ENCODE measurements around the gene TCF12. TPM values are rescaled to one million over a fixed set of nuclear protein-coding genes. Genes with fewer than 3 reads are reported as not detected.

The TCF12 gene
- total RNA-seq, 1 donor from 2014 or later = 149 TPM

- H3K9me3 Mint-ChIP-seq = no peaks in the 10 kb centered on the region
- peaks cover 22% of the 10 kb centered on the region for H4K20me1 ChIP-seq (ENCODE audit: low read depth)
- peaks cover 20% of the 10 kb centered on the region for H3K4me1 ChIP-seq
- no peak overlapping the region for H3K4me3 Mint-ChIP-seq
- H3K27me3 ChIP-seq = no peaks in the 10 kb centered on the region
- peaks cover 17% of the 10 kb centered on the region for H3K36me3 Mint-ChIP-seq
- no peak overlapping the region for H3K9ac ChIP-seq
- H3K4me1 Mint-ChIP-seq = peaks cover 13% of the 10 kb centered on the region
- DNase-seq (ENCODE audit: low spot score) = no peak
- H3K27me3 Mint-ChIP-seq (ENCODE audit: insufficient read depth, low read depth) = no peaks in the 10 kb centered on the region
- no peak overlapping the region for H3K4me2 ChIP-seq
- H3K27ac Mint-ChIP-seq = no peak overlapping the region
- H3F3A ChIP-seq (ENCODE audit: low read depth) = no peaks in the 10 kb centered on the region
- H3K9me3 ChIP-seq (ENCODE audit: low read depth) = no peaks in the 10 kb centered on the region
- no peak overlapping the region for H2AFZ ChIP-seq (replicated peaks)
- TF ChIP-seq EZH2 (IDR thresholded peaks at IDR 0.05) (no peak), CTCF (IDR thresholded peaks at IDR 0.05) (no peak), EZH2phosphoT487 (IDR thresholded peaks at IDR 0.05) (no peak)
- H3K4me3 ChIP-seq = no peak overlapping the region
- H3K79me2 ChIP-seq (ENCODE audit: low read depth) = peaks cover 62% of the 10 kb centered on the region
- peaks cover 10% of the 10 kb centered on the region for H3K36me3 ChIP-seq
- H3K27ac ChIP-seq = no peak overlapping the region
Observed at GRCh38 chr15:57092252-57092651, 173.8 kb downstream of the TCF12 start.

GRCh38 chr15:57094321-57095257 lies 176.1 kb downstream of the TCF12 start:
- H4K20me1 ChIP-seq (ENCODE audit: low read depth) = peaks cover 9% of the 10 kb centered on the region
- no peak overlapping the region for H3K27ac Mint-ChIP-seq
- H3K79me2 ChIP-seq (ENCODE audit: low read depth) = peaks cover 54% of the 10 kb centered on the region
- peaks cover 16% of the 10 kb centered on the region for H3K4me1 Mint-ChIP-seq
- H3K36me3 ChIP-seq = peaks cover 10% of the 10 kb centered on the region
- no peak overlapping the region for H3K4me3 Mint-ChIP-seq
- H3K27me3 Mint-ChIP-seq (ENCODE audit: insufficient read depth, low read depth) = no peaks in the 10 kb centered on the region
- H3K4me3 ChIP-seq = no peak overlapping the region
- H3K9ac ChIP-seq = no peak overlapping the region
- no peak for DNase-seq (ENCODE audit: low spot score)
- H3F3A ChIP-seq (ENCODE audit: low read depth) = no peaks in the 10 kb centered on the region
- H3K4me2 ChIP-seq = no peak overlapping the region
- no peak overlapping the region for H3K27ac ChIP-seq
- peaks cover 24% of the 10 kb centered on the region for H3K36me3 Mint-ChIP-seq
- no peak overlapping the region for H2AFZ ChIP-seq (replicated peaks)
- peaks cover 20% of the 10 kb centered on the region for H3K4me1 ChIP-seq
- TF ChIP-seq EZH2 (IDR thresholded peaks at IDR 0.05) (no peak), EZH2phosphoT487 (IDR thresholded peaks at IDR 0.05) (no peak), CTCF (IDR thresholded peaks at IDR 0.05) (no peak)
- H3K27me3 ChIP-seq = no peaks in the 10 kb centered on the region
- no peaks in the 10 kb centered on the region for H3K9me3 ChIP-seq (ENCODE audit: low read depth)
- H3K9me3 Mint-ChIP-seq = no peaks in the 10 kb centered on the region

- no peak for DNase-seq (ENCODE audit: low spot score)
- peak overlapping the region; percentile 9 for H3K27ac ChIP-seq
- Mint-ChIP-seq H3K4me1 (peaks cover 5% of the 10 kb centered on the region), H3K4me3 (no peak overlapping the region), H3K27me3 (ENCODE audit: insufficient read depth, low read depth) (no peaks in the 10 kb centered on the region), H3K9me3 (no peaks in the 10 kb centered on the region), H3K27ac (no peak overlapping the region), H3K36me3 (peaks cover 33% of the 10 kb centered on the region)
- peaks cover 14% of the 10 kb centered on the region for H3K36me3 ChIP-seq
- H4K20me1 ChIP-seq (ENCODE audit: low read depth) = no peaks in the 10 kb centered on the region
- H3K4me2 ChIP-seq = no peak overlapping the region
- H3K4me3 ChIP-seq = no peak overlapping the region
- H3K4me1 ChIP-seq = peaks cover 12% of the 10 kb centered on the region
- no peaks in the 10 kb centered on the region for H3K9me3 ChIP-seq (ENCODE audit: low read depth)
- TF ChIP-seq CTCF (IDR thresholded peaks at IDR 0.05) = no peak
- TF ChIP-seq EZH2phosphoT487 (IDR thresholded peaks at IDR 0.05) = no peak
- TF ChIP-seq EZH2 (IDR thresholded peaks at IDR 0.05) = no peak
- H3F3A ChIP-seq (ENCODE audit: low read depth) = no peaks in the 10 kb centered on the region
- no peaks in the 10 kb centered on the region for H3K27me3 ChIP-seq
- H2AFZ ChIP-seq (replicated peaks) = no peak overlapping the region
- no peak overlapping the region for H3K9ac ChIP-seq
- peaks cover 53% of the 10 kb centered on the region for H3K79me2 ChIP-seq (ENCODE audit: low read depth)
Observed at GRCh38 chr15:57095896-57096295, 177.5 kb downstream of the TCF12 start.
